Colon (tissue), 2 donors: Measurements from ENCODE around the gene RBM38.

Source experiments
- FAIRE-seq: peaks from 2 replicates; lab custom pipeline; 2012; peaks lifted over from hg19 to GRCh38; lab: Jason Lieb, UNC
- donor health status: control.
- donor health status: control.

The RBM38 gene

DNA sequence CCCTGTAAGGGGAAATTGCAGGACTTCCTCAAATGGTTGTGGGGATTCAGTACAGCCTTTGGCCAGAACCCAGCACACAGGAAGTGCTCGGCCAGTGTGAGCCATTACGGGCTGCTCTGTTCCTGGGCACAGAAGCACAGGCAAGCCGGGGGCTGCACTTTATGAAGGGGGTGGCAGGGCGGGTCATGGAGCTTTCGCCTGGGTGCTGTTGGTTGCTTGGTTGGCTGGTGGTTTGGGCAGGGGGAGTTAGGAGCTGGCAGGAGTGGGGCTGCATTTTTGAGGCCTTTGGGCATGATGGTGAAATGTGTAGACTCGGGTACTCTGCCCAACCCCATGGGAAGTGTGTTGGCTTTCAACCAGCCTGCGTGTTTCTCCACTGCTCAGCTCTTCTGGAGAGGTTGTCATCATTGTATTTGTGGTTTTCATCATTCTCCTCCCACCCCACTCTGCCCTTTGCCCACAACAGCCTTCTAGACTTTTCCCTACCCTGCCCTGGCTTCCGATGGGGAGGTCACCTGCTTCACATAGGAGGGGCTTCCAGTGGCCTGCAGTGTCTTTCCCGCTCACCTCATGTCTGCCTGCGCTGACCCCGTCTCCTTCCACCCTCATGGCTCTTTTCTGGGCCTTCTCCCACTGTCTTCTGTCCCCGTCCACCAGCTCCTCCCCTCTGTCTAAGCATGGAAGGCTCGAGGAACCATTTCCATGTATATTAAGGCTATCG lies 16.1 kb upstream of the RBM38 start:
- FAIRE-seq = no peak

DNA sequence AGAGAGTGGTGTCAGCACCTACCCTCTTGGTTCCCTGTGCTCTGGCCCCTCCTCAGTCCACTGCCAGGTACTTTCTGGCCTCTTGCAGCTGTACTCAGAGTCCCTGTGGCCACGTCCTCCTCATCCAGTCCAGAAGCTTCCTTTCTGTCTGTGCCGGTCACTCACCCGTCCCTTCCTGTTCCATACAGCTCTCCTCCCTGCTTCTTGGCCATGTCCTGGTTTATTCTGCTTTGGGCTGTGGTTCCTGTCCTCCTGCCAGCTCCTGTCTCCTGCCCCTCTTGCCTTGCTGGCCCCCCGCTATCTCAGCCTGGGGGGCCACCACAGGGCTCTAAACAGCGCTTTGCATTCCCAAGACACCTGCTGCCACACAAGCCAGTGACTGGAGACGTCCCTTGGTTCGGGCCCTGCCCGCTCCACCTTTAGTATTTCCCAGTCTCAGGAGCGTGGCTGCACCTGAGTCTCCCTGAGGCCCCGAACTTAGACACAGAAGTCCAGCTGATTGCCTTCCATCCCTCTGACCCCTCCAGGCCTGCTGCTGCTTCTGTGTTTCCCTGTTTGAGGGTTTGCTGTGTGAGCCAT lies 15.5 kb upstream of the RBM38 start:
- no peak for FAIRE-seq

DNA sequence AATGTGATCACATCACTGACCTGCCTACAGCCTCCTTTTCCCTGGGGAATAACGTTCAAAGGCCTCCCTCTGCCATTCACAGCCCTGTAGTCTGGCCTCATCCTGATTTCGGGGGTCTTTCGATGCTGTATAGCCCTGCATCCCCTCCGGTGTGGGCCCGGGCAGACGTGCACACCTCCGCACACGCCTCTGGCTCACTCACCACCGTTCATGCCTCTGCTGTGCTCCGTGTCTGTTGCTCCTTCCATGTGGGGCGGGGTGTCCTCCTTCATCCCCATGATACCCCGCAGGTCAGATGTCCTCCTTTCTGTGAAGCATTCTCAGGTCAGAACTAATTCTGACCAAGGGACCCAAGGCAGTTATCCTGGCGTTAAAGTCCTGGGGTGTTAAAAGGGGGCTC lies 13.8 kb upstream of the RBM38 start:
- FAIRE-seq = no peak

DNA sequence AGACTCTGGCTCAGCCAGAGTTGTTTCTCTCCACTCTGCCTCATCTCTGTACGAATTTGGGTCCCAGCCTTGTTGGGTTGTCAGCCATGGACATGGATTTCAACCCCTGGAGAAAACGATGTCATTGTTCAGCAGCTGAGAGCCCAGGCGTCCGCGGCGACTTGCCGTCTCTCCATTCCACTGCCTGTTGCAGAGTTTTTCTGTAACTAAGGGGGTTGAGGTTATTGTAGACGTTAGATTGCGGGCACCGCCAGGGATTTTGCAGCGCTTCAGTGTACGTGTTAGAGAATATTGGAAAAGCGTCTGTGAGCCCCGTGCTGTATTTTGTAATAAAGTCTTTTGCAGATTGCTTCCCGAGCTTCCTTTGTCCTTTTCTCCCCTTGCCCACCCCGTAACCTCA lies 13.1 kb upstream of the RBM38 start:
- no peak for FAIRE-seq

DNA sequence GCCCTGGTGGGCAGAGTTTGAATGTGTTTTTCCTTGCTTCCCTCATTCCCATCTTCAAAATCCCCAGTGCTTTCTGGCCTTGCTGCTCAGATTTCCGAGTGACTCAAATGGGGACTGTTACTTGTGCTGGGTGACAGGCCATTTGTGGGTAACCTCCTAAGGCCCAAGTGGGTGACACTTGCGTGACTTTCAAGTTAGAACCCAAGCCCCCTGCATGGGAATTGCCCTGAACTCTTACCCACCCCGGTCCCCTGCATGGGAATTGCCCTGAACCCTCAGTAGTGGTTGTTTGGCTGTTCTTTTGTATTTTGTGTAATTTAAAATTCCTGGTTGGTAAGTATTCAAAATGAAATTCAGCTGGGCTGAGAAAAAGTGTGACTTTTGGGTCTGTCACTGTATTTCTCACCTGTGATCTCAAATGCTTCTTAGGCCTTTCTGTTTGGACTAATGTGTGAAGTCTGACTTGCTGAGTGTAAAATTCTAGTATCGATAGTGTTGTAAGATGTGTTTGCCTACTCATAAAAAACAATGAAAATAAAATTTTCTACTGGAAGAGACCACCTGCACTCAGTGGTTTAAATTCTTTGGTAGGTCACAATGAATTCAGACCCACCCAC lies 12.4 kb upstream of the RBM38 start:
- no peak for FAIRE-seq

DNA sequence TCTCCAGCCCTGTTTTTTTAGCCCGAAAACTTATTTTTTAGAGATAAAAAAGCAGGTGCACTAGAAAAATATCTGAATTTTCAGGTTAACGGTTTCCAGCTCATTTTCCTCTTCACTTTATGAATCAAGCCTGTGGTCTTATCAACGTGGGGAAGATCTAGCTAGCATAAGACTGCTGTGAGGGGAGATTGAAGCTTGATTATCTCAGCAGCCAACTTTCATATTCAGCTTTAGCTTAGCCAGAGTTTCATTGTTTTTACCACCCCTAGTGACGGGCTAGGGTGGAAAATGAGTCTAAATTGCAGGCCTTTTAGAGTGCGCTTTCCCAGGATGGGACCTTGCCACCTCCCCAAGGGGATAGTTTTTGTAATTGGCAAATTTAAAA lies 11.9 kb upstream of the RBM38 start:
- FAIRE-seq = no peak

DNA sequence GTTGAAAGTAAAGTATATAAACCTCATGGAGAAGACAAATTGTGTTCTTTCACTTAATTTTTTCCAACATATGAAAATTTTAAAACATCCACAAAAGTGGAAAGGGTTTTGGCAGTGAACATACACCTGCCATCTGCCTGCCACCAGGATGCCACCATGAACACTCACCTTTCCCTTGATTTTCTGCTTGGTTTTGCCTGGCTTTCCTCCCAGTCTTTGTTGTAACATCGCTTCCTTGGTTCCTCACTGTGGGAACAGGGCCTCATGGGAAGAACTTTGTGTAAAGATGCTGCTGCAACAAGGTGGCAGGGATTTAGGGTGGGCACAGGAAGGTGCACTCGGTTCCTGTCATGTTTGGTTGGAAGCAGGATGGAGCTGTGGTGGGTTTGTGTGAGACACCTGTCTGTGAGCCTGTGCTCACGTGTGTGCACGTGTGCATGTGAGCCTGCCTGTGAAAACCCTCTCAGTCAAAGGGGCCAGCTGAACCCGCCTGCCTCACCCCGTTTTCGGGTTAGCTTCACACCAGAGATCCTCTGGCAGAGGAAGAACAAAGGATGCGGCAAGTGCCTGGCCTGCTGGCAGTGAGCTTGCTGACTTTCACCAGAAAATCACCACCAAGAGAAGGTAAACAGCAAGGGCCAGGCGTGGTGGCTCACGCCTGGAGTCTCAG lies 11.0 kb upstream of the RBM38 start:
- no peak for FAIRE-seq

DNA sequence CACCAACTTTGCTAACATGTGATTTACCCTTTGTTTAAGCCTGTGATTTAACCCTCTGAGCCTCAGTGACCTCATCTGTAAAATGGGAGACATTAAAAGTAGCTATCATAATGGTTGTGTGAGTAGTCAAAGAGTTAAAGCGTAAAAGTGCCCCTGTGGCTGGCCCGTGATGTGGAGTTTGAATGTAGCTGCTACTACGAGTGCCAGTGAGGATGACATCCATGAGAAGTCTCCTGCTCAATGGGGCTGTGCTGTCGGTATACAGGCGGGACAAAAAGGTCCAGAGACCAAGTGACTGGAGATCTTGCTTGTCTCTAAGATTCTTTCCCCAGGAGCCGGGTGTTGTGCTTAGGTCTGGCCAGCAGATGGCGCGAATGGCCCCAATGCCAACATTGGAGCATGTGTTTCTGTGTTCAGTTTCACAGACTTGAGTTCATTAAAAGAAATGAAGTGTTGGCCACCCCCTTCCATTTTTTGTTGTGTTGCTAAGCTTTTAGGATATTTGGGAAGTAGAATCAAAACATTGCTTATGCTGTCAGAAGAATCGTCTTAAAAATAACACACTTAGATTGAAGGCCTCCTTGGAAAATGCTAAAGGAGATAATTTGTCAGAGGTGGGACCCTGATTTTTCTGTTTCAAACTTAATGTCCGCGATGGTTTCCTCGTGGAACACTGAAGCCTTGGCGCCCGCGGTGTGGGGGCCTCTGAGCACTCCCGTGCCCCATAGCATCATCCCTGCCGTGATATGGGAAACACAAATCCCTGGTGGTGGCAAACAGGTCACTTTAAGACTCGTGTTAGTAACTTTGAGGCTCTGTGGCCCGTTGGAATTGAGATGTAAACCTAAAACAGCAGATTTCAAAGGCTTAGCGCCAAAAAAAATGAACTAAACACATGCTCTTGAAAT lies 9.3 kb upstream of the RBM38 start:
- FAIRE-seq = no peak

DNA sequence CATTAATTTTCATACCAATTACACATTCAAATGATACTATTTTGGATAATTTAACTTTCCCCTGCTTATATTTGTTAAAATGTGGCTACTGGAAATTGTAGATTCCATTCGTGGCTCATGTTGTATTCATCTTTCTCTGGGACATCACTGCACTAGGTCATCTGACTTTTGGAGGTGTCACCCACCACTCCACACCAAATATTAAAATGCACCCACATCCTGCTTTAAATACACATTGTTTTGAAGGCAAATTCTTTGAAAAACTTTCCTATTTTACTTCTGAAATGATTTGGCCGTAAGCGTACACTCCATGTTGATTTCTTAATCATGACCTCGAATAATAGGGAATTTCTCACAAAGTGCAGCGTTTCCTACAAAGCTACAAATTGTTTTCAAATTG lies 8.7 kb upstream of the RBM38 start:
- no peak for FAIRE-seq

DNA sequence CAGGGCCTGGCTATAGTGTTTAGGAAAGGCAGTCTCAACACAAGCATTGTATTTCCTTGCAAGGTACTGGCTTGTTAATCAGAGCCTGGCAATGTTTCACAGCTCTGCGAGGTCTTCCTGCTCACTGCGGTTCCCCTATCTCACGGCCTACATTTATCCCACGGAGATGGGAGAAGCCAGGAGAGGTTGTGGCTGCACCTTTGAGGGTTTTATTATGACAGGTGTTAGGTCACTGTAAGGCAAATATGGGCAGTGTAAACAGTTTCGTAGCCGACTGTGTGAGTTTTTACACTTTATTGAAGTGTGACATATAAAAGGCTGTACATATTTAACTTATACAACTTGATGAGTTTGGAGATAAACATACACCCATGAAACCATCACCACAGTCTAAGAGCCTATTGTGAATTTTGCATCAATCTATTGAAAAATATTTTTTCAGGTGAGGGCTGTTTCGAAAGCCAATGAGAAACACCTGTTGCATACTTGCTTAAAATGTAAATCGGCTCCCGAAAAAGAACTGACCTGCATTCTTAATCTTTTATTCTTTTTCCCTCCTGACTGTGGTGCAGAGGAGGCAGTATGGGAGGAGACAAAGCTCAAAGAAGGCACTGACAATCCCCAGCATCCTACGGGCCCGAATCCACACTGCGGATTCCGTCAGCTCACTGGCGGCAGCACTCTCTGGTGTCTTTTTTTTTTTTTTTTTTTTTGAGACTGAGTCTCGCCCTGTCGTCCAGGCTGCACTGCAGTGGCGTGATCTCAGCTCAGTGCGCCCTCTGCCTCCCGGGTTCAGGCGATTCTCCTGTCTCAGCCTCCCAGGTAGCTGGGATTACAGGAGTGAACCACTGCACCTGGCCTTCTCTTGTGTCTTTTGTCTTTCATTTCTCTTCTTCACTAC lies 7.5 kb upstream of the RBM38 start:
- FAIRE-seq = peak; percentile 41

DNA sequence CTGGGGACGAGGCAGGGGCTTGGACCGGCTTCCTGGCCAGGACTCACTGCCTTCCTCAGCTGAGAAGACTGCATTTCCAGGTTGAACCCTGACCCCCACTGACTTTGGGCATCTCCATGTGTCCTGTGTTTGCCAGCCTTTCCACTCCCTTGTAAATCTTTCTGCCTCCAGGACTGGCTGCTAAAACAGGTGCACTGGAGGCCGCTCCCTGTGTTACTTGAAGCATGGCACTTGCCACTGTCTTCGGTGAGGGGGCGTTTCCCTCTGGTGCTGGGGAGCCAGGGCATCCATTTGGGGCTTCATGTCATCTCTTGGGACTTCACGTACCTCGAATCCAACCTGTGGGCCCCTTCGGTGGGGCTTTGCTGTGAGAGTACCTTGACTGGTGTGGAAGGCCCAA lies 6.7 kb upstream of the RBM38 start:
- no peak for FAIRE-seq

DNA sequence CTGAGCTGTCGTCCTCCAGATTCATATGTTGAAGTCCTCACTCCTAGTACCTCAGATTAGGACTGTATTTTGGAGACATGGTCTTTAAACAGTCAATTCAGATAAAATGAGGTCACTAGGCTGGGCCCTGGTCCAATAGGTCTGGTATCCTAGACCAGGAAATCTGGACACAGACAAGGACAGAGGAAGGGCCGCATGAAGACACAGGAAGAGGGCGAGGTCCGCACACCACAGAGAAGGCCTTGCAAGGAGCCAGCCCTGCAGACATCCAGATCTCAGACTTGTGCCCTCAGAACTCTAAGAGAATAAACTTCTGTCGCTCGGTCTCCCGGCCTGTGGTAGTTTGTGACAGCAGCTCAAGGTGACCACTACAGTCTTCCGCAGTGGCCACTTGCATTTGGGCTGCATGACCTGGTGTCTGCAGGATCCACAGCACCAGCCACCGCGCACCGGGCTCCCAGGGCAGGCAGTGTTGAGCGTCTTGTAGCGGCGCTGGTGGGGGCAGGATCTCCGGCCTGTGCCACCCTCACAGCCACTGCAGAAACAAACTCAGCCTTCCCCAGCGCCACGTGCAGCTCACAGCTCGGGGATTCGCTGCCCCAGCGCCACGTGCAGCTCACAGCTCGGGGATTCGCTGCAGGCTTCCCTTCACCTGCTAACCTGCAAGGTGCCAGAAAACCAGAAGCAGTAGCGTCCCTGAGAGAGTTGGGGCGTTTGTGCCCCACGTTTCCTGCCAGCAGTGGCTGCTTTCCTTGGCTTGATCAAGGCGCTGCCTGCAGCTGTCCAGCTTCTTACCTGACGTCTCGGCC lies 6.0 kb upstream of the RBM38 start:
- no peak for FAIRE-seq

DNA sequence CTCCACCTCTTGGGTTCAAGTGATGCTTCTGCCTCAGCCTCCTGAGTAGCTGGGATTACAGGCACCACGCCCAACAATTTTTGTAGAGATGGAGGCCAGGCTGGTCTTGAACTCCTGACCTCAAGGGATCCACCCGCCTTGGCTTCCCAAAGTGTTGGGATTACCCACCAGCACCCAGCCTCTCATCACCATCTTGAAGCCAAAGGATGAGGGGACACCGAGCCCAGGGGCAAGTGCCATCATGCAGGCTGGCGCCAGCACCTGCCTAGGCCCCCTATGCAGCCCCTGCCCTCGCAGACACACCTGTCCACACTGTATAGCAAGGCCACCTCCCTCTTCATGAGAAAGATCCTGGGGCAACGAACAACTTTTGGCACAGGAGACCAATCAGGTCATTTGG lies 5.3 kb upstream of the RBM38 start:
- no peak for FAIRE-seq

DNA sequence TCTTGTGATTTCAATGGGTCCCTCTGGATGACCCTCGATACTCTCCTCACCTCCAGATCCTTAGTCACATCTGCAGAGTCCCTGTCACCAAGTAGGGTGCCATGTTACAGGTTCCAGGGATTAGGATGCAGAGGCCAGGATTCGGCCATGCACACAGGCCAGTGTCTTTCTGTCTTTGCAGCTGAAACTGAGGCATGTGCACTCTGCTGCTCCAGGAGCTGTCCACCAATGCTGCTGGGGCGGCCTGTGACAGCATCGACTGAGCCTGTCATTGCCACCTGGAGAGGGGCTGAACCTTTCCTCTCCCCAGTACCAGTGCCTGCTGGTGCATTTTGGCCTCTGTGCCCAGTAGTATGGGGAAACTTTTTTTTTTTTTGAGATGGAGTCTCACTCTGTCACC lies 4.4 kb upstream of the RBM38 start:
- FAIRE-seq = no peak

DNA sequence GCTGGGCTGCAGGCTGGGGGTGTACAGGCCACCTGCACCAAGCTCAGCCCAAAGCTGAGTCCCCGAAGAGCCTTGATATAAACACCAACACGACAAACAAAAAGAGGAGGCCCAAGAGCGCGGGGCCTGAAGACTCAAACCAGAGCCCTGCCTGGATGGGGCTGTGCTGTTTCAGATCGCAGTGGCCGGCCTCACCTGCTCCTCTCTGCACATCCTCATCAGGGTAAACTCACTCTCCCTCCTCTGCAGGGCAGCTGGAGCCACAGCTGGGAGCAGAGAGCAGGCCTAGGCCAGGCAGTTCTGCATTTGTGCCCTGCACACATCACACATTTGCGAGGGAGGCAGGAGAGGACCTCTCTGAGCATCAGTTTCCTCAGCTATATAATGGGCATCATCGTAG lies 3.7 kb upstream of the RBM38 start:
- FAIRE-seq = no peak

DNA sequence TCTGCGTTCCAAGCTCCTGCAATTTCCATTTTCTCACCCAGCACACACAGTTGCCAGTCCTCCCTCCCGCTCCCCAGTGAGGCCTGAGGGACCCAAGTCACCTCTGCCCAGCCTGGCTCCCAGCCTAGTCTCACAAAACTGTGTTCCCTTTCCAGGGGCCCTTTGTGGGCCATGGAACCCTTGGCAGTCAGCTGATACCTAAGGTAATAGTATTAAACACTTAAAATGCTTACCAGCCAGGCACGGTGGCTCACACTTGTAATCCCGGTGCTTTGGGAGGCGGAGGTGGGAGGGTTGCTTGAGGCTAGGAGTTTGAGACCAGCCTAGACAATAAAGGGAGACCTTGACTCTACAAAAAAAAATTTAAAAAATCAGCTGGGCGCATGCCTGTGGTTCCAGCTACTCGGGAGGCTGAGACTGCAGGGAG lies 3.2 kb upstream of the RBM38 start:
- no peak for FAIRE-seq

DNA sequence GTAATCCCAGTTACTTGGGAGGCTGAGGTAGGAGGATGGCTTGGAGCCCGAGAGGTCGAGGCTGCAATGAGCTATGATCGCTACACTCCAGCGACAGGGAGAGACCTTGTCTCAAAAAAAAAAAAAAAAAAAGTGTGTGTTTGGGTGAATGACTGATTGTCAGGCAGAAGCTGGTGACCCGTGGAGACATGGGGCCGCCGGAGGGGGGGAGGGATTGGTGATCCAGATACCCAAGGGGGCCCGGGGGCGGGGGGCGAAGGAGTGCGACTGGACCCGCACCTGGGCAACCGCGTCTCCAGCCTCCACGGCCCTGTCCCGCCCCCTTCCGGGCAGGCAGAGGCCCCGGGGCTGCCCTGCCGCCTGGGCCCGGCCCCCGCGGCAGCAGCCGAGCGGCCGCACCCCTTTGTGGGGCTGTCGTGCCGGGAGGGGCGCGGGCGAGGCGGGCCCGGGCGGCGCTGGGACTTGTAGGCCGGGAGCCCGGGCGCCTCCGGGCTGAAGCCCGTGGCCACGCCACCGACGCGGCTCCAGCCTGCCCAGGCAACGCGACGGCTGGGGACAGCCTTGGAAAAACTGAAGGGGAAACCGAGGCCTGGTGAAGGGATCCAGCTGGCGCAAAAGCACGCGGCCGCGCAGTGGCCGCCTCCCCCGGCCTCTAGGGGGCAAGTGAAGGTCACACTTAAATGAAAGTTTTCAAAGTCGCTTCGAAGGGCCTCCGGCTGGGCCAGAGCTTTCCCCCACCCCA lies 2.1 kb upstream of the RBM38 start:
- no peak for FAIRE-seq

DNA sequence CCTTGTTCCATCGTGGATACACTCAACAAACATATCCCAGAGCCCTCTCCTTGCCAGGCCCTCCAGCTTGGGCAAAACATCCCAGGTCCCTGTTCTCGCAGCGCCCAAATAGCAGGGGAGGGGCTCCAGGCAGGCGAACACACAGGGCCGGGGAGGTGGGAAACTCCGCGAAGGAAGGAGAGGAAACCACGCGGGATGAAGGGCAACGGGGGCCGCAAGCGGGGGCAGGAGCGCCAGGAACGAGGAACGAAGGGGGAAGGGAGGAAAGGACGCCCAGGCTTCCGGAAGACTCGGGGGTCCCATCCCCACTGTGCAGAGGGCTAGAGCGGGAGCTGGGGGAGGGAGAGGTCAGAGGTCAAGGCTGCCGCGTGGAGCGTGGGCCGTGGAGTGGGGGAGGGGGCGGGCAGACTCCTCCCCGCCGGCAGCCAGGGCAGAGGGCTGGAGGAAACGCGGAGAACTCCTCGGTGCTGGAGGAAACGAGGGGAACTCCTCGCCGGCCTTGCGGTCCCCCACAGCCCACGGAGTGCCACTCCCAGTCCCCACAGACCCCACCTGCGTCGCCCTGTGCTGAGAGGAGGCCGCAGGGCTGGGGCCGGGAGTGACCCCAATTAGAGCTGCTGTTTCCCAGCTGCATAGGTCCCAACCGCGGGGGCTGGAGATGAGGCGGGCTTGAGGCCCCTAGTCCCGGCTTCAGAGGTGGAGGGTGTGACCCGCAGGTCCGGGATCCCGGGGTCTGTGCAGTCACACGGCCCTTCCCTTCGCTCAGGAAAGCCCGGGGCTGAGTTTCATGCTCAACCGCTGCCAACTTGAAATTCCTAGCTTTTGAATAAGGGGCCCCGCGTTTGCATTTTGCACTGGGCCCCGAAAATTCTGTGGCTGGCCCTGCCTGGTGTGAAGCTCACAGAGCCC lies 1.2 kb upstream of the RBM38 start:
- FAIRE-seq = no peak
